ENCODE results near the gene APIP. TPM values are rescaled to one million over a fixed set of nuclear protein-coding genes. Genes with fewer than 3 reads are reported as not detected.
A peak's percentile ranks its signal among the peaks of the same experiment; 100 is the strongest.

Gene APIP
- total and polyA plus RNA-seq, 2 experiments from 2014 or later: 22.5 to 25.2 TPM

DNA sequence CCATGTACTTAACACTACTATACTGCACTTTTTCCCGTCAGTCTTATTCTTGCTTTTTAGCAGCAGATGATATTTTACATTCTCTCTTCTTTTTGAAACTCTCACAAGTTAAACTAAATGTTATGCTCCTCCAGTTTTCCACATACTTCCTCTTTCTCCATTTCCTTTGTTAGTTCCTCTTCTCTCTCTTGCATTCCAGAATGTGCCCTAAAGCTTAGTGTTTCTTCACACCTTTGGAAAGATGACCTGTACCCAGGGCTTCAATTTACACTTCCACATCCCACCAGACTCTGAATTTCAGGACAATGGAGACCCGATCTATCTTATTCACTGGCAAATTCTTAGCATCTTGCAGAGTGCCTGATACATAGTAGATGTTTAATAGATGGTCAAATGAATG lies 51.8 kb downstream of the APIP start:
- no peak overlapping the region for H3K4me3 ChIP-seq
- WGBS, 2 experiments (ENCODE audit: low coverage in 1 of 2, low lambda C conversion rate in 2 of 2, missing lambda C conversion rate in 2 of 2): 83 to 87% methylated on average over 2 of the region's 2 CpGs
- no peak overlapping the region for H2AFZ ChIP-seq
- H3K9ac ChIP-seq: no peak overlapping the region
- DNase-seq: no peak
- H3K27me3 ChIP-seq (replicated peaks; ENCODE audit: insufficient read depth): peaks cover 4% of the 10 kb centered on the region; the same call in 1 of the 2 replicates
- no peaks in the 10 kb centered on the region for H3K9me3 ChIP-seq (ENCODE audit: low read depth)
- H3K36me3 ChIP-seq (ENCODE audit: low read depth): no peaks in the 10 kb centered on the region
- in situ Hi-C loops (cut with MboI): no loop called here
- H4K20me1 ChIP-seq (ENCODE audit: insufficient read depth): no peaks in the 10 kb centered on the region
- no peaks in the 10 kb centered on the region for H3K79me2 ChIP-seq (ENCODE audit: insufficient read depth)
- TF ChIP-seq EZH2phosphoT487 (IDR thresholded peaks at IDR 0.05; ENCODE audit: insufficient read depth, low read depth) (no peak), EZH2 (IDR thresholded peaks at IDR 0.05; ENCODE audit: insufficient read depth, poor library complexity, severe bottlenecking) (no peak)
- H3K4me1 ChIP-seq (ENCODE audit: insufficient read depth): no peaks in the 10 kb centered on the region; the same call in 1 of the 2 replicates
- H3K4me2 ChIP-seq (ENCODE audit: unreplicated experiment): no peak overlapping the region
- H3K27ac ChIP-seq: no peak overlapping the region
- no peaks in the 10 kb centered on the region for H3K9me2 ChIP-seq (ENCODE audit: insufficient read depth)
- H3F3A ChIP-seq (ENCODE audit: insufficient read depth): no peaks in the 10 kb centered on the region

DNA sequence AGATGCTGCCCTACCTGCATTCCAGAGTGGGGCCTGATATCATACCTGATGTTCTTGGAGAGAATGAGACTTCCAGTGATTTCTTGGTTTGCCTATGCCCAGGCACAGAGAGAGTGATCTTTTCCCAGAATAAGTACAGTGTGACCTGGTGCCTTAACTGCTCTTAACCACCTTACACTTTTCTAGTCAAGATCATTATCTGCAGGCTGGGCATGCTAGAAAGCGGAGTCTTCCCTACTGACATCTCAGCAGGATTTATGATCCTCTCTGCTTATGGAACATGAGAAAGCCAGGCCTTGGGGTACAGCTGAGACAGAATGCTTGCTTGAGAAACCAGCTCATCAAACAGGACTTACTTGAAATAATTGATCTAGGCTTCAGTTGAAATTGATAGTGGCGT lies 53.1 kb downstream of the APIP start:
- no peak overlapping the region for H3K27ac ChIP-seq
- no peak for TF ChIP-seq EZH2 (IDR thresholded peaks at IDR 0.05; ENCODE audit: insufficient read depth, poor library complexity, severe bottlenecking)
- no peak for TF ChIP-seq EZH2phosphoT487 (IDR thresholded peaks at IDR 0.05; ENCODE audit: insufficient read depth, low read depth)
- H3K27me3 ChIP-seq (replicated peaks; ENCODE audit: insufficient read depth): peaks cover 6% of the 10 kb centered on the region; the same call in 1 of the 2 replicates
- no peak overlapping the region for H3K4me3 ChIP-seq
- DNase-seq: no peak
- no peak overlapping the region for H3K9ac ChIP-seq
- no peaks in the 10 kb centered on the region for H3K36me3 ChIP-seq (ENCODE audit: low read depth)
- no peaks in the 10 kb centered on the region for H3K79me2 ChIP-seq (ENCODE audit: insufficient read depth)
- WGBS, 2 experiments (ENCODE audit: low coverage in 1 of 2, low lambda C conversion rate in 2 of 2, missing lambda C conversion rate in 2 of 2): 56 to 58% methylated on average over 2 of the region's 2 CpGs
- no peaks in the 10 kb centered on the region for H3K9me2 ChIP-seq (ENCODE audit: insufficient read depth)
- H2AFZ ChIP-seq: no peak overlapping the region
- H3K4me2 ChIP-seq (ENCODE audit: unreplicated experiment): no peak overlapping the region
- H4K20me1 ChIP-seq (ENCODE audit: insufficient read depth): no peaks in the 10 kb centered on the region
- no peaks in the 10 kb centered on the region; the same call in 1 of the 2 replicates for H3K4me1 ChIP-seq (ENCODE audit: insufficient read depth)
- in situ Hi-C loops (cut with MboI): no loop called here
- no peaks in the 10 kb centered on the region for H3K9me3 ChIP-seq (ENCODE audit: low read depth)
- H3F3A ChIP-seq (ENCODE audit: insufficient read depth): no peaks in the 10 kb centered on the region

DNA sequence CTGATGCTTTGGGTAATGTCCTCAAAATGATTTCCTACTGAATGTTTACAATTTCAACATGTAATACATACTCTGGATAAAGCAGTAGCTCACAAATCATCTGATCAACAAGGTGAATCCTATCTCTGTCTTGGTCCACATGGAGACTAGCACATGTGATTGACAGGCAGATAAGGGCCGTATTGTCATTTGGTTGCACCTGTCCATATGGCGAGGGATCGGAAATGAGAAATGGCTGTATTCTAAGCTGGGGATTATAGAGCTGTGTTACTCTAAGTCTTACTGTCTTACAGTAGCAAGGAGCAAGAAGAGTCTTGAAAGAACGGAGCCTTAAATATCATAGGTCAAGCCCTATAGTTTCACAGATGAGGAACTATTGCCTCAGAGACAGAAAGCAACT lies 55.7 kb downstream of the APIP start:
- DNase-seq: no peak

DNA sequence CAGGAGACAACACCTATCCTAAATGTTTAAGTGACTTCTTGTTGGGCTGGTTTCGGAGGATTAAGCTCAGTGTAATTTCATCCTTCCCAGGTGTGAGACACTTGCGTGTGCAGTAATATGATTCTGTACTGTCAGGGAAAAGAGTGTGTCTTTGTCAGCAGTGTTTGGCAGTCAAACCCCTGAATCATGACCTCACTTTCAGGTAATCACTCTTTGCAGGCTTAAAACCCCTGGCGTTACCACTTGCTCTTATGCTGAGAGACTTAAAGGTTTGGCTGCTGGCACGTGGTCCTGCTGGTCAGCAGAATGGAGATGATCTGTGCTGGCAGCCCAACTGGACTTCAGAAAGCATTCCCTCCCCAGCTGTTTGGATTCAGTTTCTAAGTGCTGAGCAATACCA lies 56.1 kb downstream of the APIP start:
- DNase-seq: peak; percentile 18
- 43 to 46% methylated on average over 4 of the region's 4 CpGs for WGBS, 2 experiments (ENCODE audit: low coverage in 1 of 2, low lambda C conversion rate in 2 of 2, missing lambda C conversion rate in 2 of 2)
- peaks cover 6% of the 10 kb centered on the region; the same call in 1 of the 2 replicates for H3K27me3 ChIP-seq (replicated peaks; ENCODE audit: insufficient read depth)
- H3K9ac ChIP-seq: no peak overlapping the region
- no peaks in the 10 kb centered on the region for H3K4me1 ChIP-seq (ENCODE audit: insufficient read depth)
- TF ChIP-seq EZH2 (IDR thresholded peaks at IDR 0.05; ENCODE audit: insufficient read depth, poor library complexity, severe bottlenecking) (no peak), EZH2phosphoT487 (IDR thresholded peaks at IDR 0.05; ENCODE audit: insufficient read depth, low read depth) (no peak)
- H3K9me3 ChIP-seq (ENCODE audit: low read depth): no peaks in the 10 kb centered on the region
- H3K4me2 ChIP-seq (ENCODE audit: unreplicated experiment): no peak overlapping the region
- no peak overlapping the region for H2AFZ ChIP-seq
- H3K9me2 ChIP-seq (ENCODE audit: insufficient read depth): no peaks in the 10 kb centered on the region
- H3K79me2 ChIP-seq (ENCODE audit: insufficient read depth): no peaks in the 10 kb centered on the region
- no peak overlapping the region for H3K27ac ChIP-seq
- H3F3A ChIP-seq (ENCODE audit: insufficient read depth): no peaks in the 10 kb centered on the region
- in situ Hi-C loops (cut with MboI): no loop called here
- no peaks in the 10 kb centered on the region for H3K36me3 ChIP-seq (ENCODE audit: low read depth)
- H4K20me1 ChIP-seq (ENCODE audit: insufficient read depth): no peaks in the 10 kb centered on the region
- no peak overlapping the region for H3K4me3 ChIP-seq

More for the DNA sequence above, 55.7 kb downstream of the APIP start:
- Histone ChIP-seq H3K27ac (no peak overlapping the region), H3K4me1 (ENCODE audit: insufficient read depth) (no peaks in the 10 kb centered on the region), H2AFZ (no peak overlapping the region), H3K4me3 (no peak overlapping the region), H3K79me2 (ENCODE audit: insufficient read depth) (no peaks in the 10 kb centered on the region), H3K9ac (no peak overlapping the region), H4K20me1 (ENCODE audit: insufficient read depth) (no peaks in the 10 kb centered on the region), H3K27me3 (replicated peaks; ENCODE audit: insufficient read depth) (peaks cover 6% of the 10 kb centered on the region; the same call in 1 of the 2 replicates), H3K36me3 (ENCODE audit: low read depth) (no peaks in the 10 kb centered on the region), H3K9me3 (ENCODE audit: low read depth) (no peaks in the 10 kb centered on the region), H3F3A (ENCODE audit: insufficient read depth) (no peaks in the 10 kb centered on the region), H3K9me2 (ENCODE audit: insufficient read depth) (no peaks in the 10 kb centered on the region), H3K4me2 (ENCODE audit: unreplicated experiment) (no peak overlapping the region)
- in situ Hi-C loops (cut with MboI): no loop called here
- WGBS, 2 experiments (ENCODE audit: low coverage in 1 of 2, low lambda C conversion rate in 2 of 2, missing lambda C conversion rate in 2 of 2): 88 to 90% methylated on average over 4 of the region's 4 CpGs
- no peak for TF ChIP-seq EZH2 (IDR thresholded peaks at IDR 0.05; ENCODE audit: insufficient read depth, poor library complexity, severe bottlenecking)
- TF ChIP-seq EZH2phosphoT487 (IDR thresholded peaks at IDR 0.05; ENCODE audit: insufficient read depth, low read depth): no peak

DNA sequence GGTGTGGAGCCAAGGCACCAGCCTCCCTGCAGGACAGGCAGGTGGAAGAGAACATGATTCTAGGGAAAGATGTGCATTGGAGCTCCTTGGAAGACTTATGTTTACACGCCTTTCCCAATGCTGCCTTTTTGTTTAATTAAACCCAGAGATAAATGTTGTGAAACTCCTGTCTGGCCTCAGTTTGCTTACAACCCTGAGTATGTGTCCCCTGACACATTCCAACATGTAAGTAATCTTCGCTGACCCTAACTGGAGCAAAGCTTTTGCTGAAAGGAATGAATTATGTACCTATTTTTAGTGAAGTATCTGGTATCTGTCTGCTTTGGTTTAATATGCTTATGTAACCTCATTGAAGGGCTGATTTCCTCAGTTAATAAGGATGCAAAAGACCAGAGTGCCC lies 56.7 kb downstream of the APIP start:
- in situ Hi-C loops (cut with MboI): no loop called here
- H3K4me3 ChIP-seq: no peak overlapping the region
- 6 to 11% methylated on average over 2 of the region's 2 CpGs for WGBS, 2 experiments (ENCODE audit: low coverage in 1 of 2, low lambda C conversion rate in 2 of 2, missing lambda C conversion rate in 2 of 2)

More for the DNA sequence above, 56.7 kb downstream of the APIP start:
- no peak overlapping the region for H2AFZ ChIP-seq
- TF ChIP-seq EZH2 (IDR thresholded peaks at IDR 0.05; ENCODE audit: insufficient read depth, poor library complexity, severe bottlenecking) (no peak), EZH2phosphoT487 (IDR thresholded peaks at IDR 0.05; ENCODE audit: insufficient read depth, low read depth) (no peak)
- H4K20me1 ChIP-seq (ENCODE audit: insufficient read depth): no peaks in the 10 kb centered on the region
- no peak overlapping the region for H3K9ac ChIP-seq
- no peaks in the 10 kb centered on the region for H3K9me2 ChIP-seq (ENCODE audit: insufficient read depth)
- no peaks in the 10 kb centered on the region for H3K4me1 ChIP-seq (ENCODE audit: insufficient read depth)
- no peaks in the 10 kb centered on the region for H3F3A ChIP-seq (ENCODE audit: insufficient read depth)
- no peak overlapping the region for H3K27ac ChIP-seq
- H3K9me3 ChIP-seq (ENCODE audit: low read depth): no peaks in the 10 kb centered on the region
- H3K4me2 ChIP-seq (ENCODE audit: unreplicated experiment): no peak overlapping the region
- no peak for DNase-seq
- H3K27me3 ChIP-seq (replicated peaks; ENCODE audit: insufficient read depth): peaks cover 6% of the 10 kb centered on the region; the same call in 1 of the 2 replicates
- H3K36me3 ChIP-seq (ENCODE audit: low read depth): no peaks in the 10 kb centered on the region
- H3K79me2 ChIP-seq (ENCODE audit: insufficient read depth): no peaks in the 10 kb centered on the region

Data from GM23248 (cell line).